HG02884 (cell line): ENCODE results near the gene DARS2.

Experiments used
- ATAC-seq: cut with Tn5 transposase; IDR thresholded peaks from one replicate; pipeline ENCODE4 v1.9.1; 2021; ENCODE audit warnings: mild to moderate bottlenecking, moderate library complexity; ENCODE audit not compliant: unreplicated experiment

Gene DARS2

DNA sequence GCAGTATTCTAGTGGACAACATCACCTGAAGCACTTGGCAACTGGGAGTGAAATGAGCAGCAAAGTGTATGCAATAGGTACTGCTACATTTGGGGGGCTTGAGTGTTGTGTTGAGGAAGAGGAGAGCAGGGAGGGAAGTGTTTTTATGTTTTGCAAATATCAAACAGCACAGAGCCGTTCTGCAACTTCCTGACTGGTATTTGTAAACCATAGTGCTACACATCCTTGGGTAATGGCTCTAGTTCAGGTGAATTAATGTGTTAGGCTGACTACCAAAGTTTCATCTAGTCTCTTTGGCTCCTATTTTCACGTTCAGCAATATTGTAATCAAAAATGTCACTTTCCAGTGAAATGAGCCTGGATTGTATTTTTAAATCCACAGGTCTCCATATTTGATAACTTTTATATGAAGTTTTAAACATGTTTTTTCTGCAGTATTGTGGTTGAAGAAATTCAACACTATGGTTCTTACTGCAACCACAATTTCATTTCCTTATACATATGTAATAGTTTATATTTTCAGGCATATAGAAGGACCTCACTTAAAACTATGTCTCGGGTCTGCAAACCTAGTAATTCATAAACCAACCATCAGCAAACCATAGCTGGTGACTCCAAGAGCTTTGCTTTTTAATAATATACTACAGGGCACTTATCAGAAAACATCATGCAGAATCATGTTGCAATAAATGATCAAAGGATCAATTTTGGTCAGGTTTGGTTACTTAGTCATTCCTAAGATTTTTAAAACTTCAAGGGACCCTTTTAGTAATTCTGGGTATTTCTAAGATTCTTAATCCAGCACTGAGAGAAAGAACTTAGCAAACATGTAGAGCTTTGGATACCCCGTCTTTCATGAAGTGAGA is 62.5 kb downstream of the DARS2 start:
- ATAC-seq, result no peak

DNA sequence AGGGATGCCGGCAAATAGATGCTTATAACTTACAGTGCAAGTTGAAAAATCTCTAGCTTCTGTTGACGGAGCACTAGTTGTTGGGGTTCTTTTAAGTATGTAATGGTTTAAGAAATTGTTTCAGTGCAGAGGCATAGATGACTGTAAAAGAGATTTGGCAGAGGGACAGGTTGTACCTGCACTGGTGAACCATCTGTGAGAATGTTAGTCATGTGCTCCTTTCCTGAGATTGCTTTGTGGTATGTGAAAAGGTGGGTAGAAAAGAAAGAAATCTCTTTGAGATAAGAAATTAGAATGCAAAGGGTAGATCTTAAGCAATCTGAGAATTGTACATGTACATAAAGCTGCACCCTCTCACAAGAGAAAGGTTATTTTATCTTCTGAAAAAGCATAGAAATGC is 63.2 kb downstream of the DARS2 start:
- ATAC-seq, result no peak

DNA sequence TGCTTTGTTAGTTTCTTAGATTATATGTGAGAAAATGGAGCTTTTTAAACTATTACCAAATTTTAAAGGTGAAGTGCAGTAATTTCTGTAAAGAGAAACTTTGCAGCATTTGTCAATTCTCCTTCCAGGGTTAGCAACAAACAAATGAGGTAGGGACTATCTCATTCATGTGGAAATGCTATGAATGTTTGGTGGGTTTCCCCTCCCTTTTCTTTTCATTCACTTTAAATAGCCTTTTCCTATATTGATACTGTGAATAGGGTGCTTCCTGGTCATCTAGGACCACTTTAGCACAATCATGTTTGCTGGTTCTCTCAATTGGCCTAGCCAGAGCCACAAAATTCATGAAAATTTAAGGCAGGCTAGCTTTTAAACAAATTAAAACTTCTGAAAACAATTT is 64.3 kb downstream of the DARS2 start:
- no peak for ATAC-seq

DNA sequence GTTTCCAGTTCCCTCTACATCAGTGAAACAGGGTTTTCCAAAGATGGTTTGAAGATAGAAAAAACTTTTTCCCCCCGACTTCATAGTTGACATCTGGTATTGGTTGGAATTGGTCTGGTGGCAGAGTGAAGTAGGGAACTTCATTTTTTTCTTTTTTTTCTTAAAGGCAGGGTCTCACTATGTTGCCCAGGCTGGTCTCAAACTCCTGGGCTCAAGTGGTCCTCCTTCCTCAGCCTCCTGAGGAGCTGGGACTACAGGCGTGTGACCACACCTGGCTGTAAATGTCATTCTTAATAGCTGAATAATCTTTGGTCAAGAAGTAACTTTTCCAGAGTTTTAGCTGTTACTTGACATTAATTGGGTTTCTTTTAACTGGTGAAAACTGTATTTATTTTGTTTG is 65.4 kb downstream of the DARS2 start:
- ATAC-seq, result no peak

DNA sequence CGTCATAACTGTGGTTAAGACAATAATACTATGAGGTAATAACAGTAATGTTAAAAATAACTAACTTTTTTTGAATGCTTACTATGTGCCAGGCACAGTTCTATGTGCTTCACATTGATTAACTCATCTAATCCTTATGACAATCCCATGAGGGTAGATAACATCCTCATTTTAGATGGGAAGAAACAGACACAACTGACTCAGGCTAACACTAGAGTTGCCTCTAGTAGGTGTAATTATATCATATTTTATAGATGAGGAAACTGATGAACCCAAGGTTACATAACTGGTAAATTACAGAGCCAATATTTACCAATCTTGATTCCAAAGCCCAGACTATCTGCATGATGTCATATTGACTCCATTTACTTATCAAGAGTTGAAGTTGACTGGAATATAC is 69.1 kb downstream of the DARS2 start:
- no peak for ATAC-seq

DNA sequence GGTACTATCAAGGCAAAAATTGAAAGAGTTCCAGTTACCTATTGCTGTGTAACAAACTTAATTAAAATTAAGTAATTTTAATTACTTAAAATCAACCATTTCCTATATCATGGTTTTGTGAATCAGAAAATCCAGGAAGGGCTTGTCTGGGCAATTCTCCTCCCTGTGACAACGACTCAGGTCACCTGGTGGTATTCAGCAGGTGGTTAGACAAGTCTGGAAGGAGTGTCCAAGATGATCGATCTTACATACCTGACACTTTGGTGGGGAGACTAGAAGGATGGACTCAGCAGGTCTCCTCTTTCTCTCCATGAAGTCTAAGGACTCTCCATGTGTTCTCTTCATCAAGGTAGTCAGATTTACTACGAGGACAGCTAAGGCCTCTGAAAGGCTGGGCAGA is 69.7 kb downstream of the DARS2 start:
- ATAC-seq, result no peak

DNA sequence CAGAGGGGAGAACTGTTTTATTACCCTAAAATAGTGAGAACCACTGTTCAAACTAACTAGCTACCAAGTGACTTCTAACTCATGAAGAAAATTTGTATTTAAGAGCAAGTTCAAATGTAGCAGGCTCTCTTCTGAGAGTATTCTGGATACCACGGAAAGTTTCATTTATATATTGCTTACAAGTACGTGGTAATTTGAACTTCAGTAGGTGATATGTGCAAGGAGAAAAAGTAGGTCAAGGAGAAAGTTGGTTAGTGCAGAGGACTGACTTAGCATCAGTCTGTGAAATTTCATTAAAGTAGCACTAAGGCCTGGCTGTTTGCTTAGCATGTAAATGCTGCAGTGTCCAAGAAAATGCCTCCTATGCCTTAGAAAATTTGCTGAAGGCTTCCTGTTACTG is 76.0 kb downstream of the DARS2 start:
- no peak for ATAC-seq

DNA sequence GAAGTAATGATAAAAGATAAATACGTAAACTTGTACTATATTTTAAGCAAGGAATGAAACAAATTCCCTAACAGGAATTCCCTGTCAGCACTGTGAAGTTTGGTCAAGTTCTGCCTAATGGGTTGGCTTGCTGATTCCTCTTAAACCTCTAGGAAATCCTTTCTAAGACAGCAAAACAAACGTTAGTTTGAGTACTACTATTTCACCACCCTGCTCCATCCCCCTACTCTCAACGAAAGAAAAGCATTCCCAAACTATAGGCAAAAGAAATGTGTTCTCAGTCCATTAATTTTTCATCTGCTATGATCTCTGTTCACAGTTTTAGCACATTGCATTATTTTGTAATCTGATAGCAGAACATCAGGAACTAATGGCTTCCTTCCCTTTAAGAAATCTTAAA is 76.5 kb downstream of the DARS2 start:
- no peak for ATAC-seq

DNA sequence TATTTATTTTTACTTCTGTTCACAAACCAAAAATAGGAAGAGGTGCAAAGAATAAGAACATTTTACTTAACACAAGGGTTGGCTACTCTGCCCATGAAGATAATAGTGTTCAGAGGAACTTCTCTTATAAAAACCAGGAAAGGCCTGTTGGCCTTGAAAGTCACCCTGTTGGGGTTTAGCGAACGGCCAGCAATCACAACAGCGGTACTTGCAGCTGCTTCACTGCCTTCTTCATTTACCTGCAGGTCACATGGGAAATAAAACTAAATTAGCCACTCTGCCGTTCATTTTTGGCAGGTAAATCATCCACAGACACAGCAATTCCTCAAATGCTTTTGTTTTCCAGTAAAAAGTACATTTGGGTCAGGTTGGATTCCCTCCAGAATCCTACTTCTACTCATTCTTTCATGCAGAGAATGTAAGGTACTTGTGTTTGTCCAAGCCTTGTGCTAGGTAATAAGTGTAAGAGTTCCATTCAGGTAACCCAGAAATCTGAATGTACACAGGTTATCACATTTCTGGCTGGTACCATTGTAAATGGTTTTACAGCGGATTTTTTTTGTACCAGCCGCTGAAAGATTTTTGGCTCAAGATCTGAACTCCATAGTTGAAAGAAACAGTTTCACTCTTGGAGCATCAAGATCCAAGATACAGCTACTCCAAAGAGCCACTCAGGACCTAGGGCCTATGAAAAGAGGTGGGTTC is 79.5 kb downstream of the DARS2 start:
- no peak for ATAC-seq
